ENCODE results near the gene TBC1D3C.
"Not testable (repeated sequence)": the region's sequence is repeated elsewhere in the genome, so short reads cannot be mapped to it uniquely, and the experiment has no call there.

The TBC1D3C gene

GRCh38 chr17:38068534-38068933, at the start of gene TBC1D3C:
Gene TBC1D3C, minus strand, starts transcription at chr17:38068634. Its CDS starts 1,568 bp downstream, at chr17:38067066.
- not testable (repeated sequence) for DNase-seq

GRCh38 chr17:38099262-38099661, 30.8 kb upstream of the TBC1D3C start:
- not testable (repeated sequence) for DNase-seq

- not testable (repeated sequence) for DNase-seq
Observed at GRCh38 chr17:38094059-38094694, 25.7 kb upstream of the TBC1D3C start.

GRCh38 chr17:38088120-38088519, 19.7 kb upstream of the TBC1D3C start:
- DNase-seq: not testable (repeated sequence)

- not testable (repeated sequence) for DNase-seq
Observed at GRCh38 chr17:38087344-38087743, 18.9 kb upstream of the TBC1D3C start.

Data from stimulated activated CD4-positive, alpha-beta T cell treated with anti-CD3 and anti-CD28 coated beads, Interleukin-2, amount 100 ng/mL, for 48 hours (primary cell).